Stimulated activated CD4-positive, alpha-beta T cell treated with anti-CD3 and anti-CD28 coated beads, TNF-alpha, amount 100 ng/mL, for 24 hours (primary cell): ENCODE measurements around the gene BCL3.
A peak's percentile ranks its signal among the peaks of the same experiment; 100 is the strongest.

Source experiments
- DNase-seq, 3 experiments: peaks; one replicate each; pipeline ENCODE4 v3.0.0-alpha.2; 2020; ENCODE audit warnings: low read depth in 3 of 3

BCL3 gene

DNA sequence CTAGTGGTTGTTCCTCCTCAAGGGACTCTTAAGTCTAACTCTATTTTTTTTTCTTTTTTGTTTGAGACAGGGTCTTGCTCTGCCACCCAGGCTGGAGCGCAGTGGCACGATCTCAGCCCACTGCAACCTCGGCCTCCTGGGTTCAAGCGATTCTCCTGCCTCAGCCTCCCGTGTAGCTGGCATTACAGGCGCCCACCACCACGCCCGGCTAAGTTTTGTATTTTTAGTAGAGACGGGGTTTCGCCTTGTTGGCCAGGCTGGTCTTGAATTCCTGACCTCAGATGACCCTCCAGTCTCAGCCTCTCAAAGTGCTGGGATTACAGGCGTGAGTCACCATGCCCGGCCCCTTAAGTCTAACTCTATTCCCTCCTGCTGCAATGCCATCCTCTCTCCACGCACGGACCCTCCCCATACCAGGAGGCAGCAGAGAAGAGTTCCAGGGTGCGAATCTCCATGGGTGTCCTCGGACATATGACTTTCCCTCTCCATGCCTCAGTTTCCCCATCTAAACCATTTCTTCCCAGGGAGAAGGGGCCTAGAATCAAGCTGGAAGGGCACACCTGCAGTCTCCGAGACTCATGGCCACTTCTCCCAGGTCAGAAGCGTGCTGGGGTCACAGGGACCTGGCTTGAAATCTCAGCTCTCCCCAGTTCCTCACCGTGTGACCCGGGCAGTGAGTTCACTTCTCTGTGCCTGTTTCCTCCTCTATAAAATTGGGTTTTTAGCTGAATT is 6.0 kb upstream of the BCL3 start:
- DNase-seq, result no peak

GRCh38 chr19:44744871-44745332 is 3.6 kb upstream of the BCL3 start:
- no peak for DNase-seq

GRCh38 chr19:44745341-44745831 is 3.1 kb upstream of the BCL3 start:
- DNase-seq, result no peak

DNA sequence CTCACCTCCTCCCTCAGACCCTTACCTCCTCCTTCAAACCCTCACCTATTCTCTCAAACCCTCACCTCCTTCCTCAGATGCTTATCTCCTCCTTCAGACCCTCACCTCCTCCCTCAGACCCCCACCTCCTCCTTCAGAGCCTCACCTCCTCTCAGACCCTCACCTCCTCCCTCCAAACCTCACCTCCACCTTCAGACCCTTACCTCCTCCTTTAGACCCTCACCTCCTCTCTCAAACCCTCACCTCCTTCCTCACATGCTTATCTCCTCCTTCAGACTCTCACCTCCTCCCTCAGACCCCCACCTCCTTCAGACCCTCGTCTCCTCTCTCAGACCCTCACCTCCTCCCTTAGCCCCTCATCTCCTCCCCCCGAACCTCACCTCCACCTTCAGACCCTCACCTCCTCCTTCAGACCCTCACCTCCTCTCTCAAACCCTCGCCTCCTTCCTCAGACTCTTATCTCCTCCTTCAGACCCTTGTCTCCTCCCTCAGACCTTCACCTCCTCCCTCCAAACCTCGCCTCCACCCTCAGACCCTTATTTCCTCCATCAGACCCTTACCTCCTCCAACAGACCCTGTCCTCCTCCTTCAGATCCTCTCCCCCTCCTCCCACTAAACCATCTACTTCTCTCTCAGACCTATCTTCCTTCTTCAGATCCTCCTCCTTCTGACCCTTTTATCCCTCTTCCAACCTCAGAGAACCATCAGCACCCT is 2.5 kb upstream of the BCL3 start:
- no peak for DNase-seq

DNA sequence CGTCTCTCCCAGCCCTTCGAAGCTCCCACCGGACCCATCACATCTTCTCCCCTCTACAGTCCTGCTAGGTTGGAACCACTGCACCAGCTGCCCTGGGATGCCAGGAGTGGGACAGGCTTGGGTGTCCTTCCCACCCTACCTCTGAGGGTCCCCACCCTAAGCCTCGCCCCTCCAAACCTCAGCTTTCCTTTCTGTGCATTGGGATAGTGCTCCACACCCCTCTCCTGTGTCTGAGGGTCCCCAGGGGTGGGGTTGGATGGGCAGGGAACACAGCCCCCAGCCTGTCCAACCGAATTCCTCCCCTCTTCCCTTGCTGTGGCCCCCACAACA is 1.9 kb upstream of the BCL3 start:
- no peak for DNase-seq

DNA sequence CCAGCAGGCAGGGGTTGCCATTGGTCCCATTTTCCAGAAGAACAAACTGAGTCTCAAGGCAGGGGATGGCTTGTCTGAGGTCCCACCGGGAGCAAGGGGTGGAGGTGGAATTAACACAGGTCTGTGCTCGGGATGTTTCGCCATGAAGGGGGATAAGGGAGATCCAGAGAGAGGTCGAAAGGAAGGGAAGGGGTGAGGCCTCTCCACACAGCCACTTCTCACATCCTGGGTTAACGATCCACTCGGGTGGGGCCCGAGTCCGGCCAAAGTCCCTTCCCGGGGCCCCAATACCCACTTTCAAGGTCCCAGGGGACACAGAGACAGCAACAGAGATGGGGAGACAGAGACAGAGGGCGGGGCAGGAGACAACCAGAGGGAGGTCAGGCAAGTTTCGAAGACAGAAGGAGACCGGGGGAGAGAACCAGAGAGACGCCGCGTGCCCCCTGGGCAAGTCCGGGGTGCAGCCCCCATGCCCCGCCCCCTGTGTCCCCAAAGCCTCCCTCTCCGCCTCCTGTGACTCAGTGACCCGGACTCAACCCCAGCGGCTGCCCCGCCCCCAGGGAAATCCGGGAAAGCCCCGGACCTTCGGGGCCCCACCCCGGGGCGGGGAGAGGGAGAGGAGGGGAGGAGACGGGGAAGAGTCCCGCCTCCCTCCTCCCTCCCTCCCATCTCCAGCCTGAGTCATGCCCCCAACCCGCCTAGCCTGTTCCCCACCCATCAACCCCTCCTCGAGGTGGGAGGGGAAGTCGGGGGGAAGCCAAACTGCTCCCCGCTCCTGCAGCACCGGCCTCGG is 1.4 kb upstream of the BCL3 start:
- DNase-seq, result peak; percentile 84 to 92 (median 89)

- DNase-seq, result no peak
These were observed 626 bp upstream of the BCL3 start for GRCh38 chr19:44747739-44748425.

DNA sequence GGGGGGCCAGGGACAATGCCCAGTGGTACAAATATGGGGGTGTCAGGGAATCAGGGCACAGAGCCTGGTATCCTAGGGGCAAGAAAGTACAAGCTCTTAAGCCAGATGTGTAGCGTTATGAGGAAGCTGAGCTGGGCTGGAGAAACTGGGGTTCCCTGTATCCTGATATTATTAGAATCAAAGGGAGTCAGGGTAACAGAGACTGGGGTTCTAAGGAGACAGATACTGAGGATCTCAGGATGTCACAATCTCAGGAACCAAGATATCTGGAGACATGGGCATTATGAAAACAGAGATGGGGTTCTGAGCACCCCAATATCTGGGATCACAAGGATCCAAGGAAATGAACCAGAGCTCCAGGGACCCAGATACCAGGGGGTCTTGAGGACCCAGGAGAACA is 784 bp downstream of the BCL3 start:
- no peak for DNase-seq

DNA sequence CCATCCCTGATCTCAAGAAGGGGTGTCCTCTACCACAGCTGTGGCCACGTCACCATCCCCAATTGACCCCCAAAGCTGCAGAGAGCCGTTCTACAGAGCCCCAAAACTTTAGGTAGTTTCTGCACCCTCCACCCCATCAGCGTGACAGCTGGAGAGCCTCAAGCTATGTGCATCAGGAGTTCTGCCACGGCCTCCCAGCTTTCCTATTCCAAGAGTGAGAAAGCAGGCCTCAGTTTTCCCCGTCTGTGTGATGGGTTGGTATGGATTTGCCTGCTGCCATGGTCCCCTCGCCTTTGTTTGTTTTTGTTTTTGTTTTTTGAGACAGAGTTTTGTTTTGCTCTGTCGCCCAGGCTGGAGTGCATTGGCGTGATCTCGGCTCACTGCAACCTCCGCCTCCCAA is 1.5 kb downstream of the BCL3 start:
- no peak for DNase-seq

DNA sequence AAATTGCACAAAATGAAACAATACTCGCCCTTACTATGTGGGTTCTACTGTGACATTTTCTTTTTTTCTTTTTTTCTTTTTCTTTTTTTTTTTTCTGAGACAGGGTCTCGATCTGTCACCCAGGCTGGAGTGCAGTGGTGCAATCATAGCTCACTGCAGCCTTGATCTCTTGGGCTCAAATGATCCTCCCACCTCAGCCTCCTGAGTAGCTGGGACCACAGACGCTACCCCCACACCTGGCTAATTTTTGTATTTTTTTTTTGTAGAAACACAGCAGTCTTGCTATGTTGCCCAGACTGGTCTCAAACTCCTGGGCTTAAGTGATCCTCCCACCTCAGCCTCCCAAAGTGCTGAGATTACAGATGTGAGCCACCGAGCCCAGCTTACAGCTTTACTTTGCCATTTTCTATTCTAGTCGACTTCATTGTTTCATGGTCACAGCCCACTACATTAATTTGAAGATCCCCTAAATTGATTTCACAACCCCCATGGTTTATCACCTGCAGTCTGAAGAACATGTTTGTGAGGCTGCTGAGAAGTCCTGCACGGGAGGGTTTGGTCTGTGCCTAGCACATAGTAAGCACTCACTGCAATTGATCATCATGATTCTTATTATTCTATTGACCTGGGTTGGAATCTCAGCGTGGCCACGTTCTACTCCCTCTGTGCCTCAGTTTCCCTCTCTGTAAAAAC is 3.8 kb downstream of the BCL3 start:
- no peak for DNase-seq

DNA sequence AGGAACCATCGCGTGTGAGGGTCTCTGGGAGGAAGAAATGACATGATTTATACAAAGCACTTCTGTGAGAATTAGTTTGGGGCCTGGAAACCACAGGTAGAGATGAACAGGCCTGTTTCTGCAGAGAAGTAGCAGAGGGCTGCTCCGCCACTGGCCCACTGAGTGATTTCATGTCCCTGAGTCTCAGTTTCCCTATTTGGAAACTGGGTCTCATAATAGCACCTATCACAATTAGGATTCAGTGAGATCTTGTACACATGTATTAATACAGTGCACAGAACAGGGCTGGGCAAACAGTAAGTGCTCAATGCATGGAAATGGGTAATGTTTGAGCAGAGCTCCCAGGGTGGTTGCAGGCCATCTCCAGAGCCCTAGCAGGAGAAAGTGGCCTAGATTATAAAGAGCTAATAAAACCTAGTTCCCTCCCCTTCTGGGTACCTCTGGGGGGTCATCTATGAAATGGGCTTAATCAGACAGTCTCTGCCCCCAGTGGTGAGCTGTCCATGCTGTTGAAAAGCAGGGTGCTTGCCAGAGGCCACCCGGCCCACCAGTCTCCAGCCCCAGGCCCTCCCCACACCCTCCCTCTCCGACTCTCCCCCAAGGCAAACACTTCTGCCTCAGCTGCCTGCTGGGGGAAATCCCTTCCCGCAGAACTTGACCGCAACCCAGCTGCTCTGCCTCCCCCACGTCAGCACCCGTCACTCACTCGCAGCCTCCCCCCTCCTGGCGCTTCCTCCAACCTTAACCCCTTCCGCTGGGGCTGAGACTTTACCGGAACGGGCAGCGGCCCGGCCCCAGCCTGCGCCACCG is 4.5 kb downstream of the BCL3 start:
- DNase-seq, result peak; percentile 89 to 95 (median 89)

GRCh38 chr19:44753626-44753931 is 5.1 kb downstream of the BCL3 start:
- no peak for DNase-seq

DNA sequence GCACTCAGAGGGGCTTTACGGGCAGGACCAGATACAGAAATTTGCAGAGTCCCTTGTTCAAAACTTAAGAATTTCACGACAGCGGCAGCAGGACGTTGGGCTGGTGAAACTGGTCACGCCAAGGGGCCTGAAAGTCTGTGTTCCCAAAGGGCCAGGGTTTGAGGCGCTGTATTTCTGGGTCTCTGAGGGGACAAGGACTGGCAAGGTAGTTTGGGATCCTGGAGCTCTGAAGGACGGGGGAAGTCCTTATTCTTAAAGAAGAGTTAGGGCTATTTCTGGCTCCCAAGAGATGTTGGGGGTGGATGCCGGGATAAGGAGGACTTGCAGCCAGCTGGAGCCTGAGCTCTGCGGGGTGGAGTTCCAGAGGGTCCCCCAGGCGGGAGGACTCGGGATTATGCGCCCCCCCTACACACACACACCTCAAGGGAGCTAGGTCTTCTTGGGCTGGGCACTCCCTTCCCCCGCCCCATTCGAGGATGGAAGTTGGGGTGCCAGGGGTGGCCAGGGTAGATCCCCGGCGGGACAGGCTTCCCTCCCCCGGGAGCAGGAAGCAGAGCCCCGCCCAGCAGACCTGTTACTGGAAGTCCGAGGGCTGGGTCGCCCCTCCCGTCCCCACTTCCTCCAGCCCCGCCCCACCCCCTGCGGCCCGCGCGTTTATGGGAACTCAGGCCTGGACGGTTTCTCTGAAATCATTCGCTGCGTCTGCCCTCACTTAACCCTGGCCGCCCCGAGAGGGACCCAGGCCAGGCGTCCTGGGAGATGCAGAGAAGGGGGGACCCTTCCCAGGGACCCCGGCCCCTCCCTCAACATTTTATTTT is 5.6 kb downstream of the BCL3 start:
- peak; percentile 46 to 91 (median 52) for DNase-seq

DNA sequence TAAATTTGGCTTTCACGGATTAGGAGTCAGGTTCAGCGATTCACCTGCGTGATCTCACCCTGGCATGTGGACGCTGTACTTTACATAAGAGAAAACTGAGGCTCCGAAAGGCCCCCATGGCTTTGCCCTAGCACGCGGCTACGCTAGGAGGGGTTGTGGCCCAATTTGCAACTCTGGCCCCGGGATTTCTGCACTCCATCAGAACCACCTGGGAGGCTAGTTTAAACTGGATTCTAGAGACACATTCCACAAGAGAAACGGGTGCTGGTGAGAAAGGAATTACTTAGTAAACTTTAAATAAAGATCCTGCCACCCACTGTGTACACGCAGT is 6.2 kb downstream of the BCL3 start:
- DNase-seq, result no peak

DNA sequence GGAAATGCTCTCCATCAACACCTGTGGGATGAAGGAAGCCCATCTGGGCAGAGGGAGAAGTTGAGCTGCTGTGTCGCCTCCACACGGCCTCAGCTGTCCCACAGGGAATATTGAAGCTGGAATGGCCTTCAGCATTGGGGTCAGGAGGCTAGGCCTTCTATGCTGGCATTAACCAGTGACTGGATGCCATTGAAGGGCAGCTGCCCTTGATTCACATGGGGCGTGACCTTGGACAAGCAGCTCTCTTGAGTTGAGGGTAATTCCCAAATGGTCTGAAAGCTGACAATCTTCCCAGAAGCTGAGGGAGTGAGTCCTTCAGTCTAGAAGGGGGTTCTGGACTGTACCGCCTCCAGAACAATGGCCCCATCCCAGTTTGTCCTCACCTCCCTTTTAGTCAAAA is 6.7 kb downstream of the BCL3 start:
- no peak for DNase-seq

- no peak for DNase-seq
These were observed 7.6 kb downstream of the BCL3 start for GRCh38 chr19:44756089-44756562.

GRCh38 chr19:44757057-44757734 is 8.7 kb downstream of the BCL3 start:
- DNase-seq, result no peak

- no peak for DNase-seq
These were observed 9.4 kb downstream of the BCL3 start for GRCh38 chr19:44757735-44758505.
